WTC11 (cell line): ENCODE data around the gene RMI2. TPM values are rescaled to one million over a fixed set of nuclear protein-coding genes. Genes with fewer than 3 reads are reported as not detected.
A peak's percentile ranks its signal among the peaks of the same experiment; 100 is the strongest.

ENCODE experiments used
- ATAC-seq: fragments of 200-7000 bp; cut with Tn5 transposase; 2 replicates; pipeline ENCODE4 v1.10.0; 2021; ENCODE audit warnings: mild to moderate bottlenecking, moderate library complexity
- CTCF ChIA-PET: fragments of 300-600 bp; sonication (Branson Sonifier 250); formaldehyde crosslinking; loops from one replicate; lab custom pipeline; 2021; ENCODE audit warnings: antibody characterized with exemption; lab: Charles Lee
- POLR2A ChIA-PET: fragments of 350-600 bp; sonication (Branson Sonifier 250); formaldehyde crosslinking; loops from one replicate; lab custom pipeline; 2021; ENCODE audit warnings: antibody characterized with exemption; lab: Charles Lee
- DNase-seq: peaks from one replicate; pipeline ENCODE4 v3.0.0; 2021; ENCODE audit warnings: low spot score
- H3K27ac Mint-ChIP-seq: 2 replicates; pipeline ENCODE4 v1.8.0; 2021; ENCODE audit warnings: mixed read lengths
- H3K27me3 Mint-ChIP-seq: 2 replicates; pipeline ENCODE4 v1.8.0; 2021; ENCODE audit warnings: low read depth, mild to moderate bottlenecking, moderate library complexity, mixed read lengths
- H3K36me3 Mint-ChIP-seq: 2 replicates; pipeline ENCODE4 v1.8.0; 2021; ENCODE audit warnings: mixed read lengths
- H3K4me1 Mint-ChIP-seq: 2 replicates; pipeline ENCODE4 v1.8.0; 2022; ENCODE audit warnings: mixed read lengths
- H3K4me3 Mint-ChIP-seq: 2 replicates; pipeline ENCODE4 v1.8.0; 2021; ENCODE audit warnings: mild to moderate bottlenecking, moderate library complexity, mixed read lengths
- H3K9me3 Mint-ChIP-seq: 2 replicates; pipeline ENCODE4 v1.8.0; 2021; ENCODE audit warnings: mixed read lengths
- ARID4B ChIP-seq: sonication (generic); formaldehyde crosslinking; IDR thresholded peaks from 2 replicates; pipeline ENCODE4 v1.8.0; 2023; ENCODE audit warnings: missing genetic modification reagents, mild to moderate bottlenecking, borderline replicate concordance
- ELF4 ChIP-seq: sonication (generic); formaldehyde crosslinking; IDR thresholded peaks from 2 replicates; pipeline ENCODE4 v1.8.1; 2022; ENCODE audit warnings: low read depth, mild to moderate bottlenecking, moderate library complexity, missing genetic modification reagents
- ETV6 ChIP-seq: sonication (generic); formaldehyde crosslinking; IDR thresholded peaks from 2 replicates; pipeline ENCODE4 v1.8.1; 2022; ENCODE audit warnings: mild to moderate bottlenecking, missing genetic modification reagents
- FOXP1 ChIP-seq: sonication (generic); formaldehyde crosslinking; IDR thresholded peaks from 2 replicates; pipeline ENCODE4 v1.8.0; 2022; ENCODE audit warnings: missing genetic modification reagents, mild to moderate bottlenecking, moderate library complexity, borderline replicate concordance
- FOXP4 ChIP-seq: sonication (generic); formaldehyde crosslinking; IDR thresholded peaks from 2 replicates; pipeline ENCODE4 v1.8.0; 2022; ENCODE audit warnings: mild to moderate bottlenecking, missing genetic modification reagents
- JUN ChIP-seq: sonication (generic); formaldehyde crosslinking; IDR thresholded peaks from 2 replicates; pipeline ENCODE4 v1.8.0; 2023; ENCODE audit warnings: mild to moderate bottlenecking, missing genetic modification reagents
- NFE2L1 ChIP-seq: sonication (generic); formaldehyde crosslinking; IDR thresholded peaks from 2 replicates; pipeline ENCODE4 v1.8.1; 2023; ENCODE audit warnings: missing genetic modification reagents
- NR1H2 ChIP-seq: sonication (generic); formaldehyde crosslinking; IDR thresholded peaks from 2 replicates; pipeline ENCODE4 v1.9.0; 2021; ENCODE audit warnings: mild to moderate bottlenecking, moderate library complexity, missing genetic modification reagents
- TCF7 ChIP-seq: sonication (generic); formaldehyde crosslinking; IDR thresholded peaks from 2 replicates; pipeline ENCODE4 v1.8.0; 2022; ENCODE audit warnings: mild to moderate bottlenecking, low read depth, missing genetic modification reagents, moderate library complexity
- USF2 ChIP-seq: sonication (generic); formaldehyde crosslinking; IDR thresholded peaks from 2 replicates; pipeline ENCODE4 v1.8.1; 2023; ENCODE audit warnings: mild to moderate bottlenecking, missing genetic modification reagents, moderate library complexity
- ZNF263 ChIP-seq: sonication (generic); formaldehyde crosslinking; IDR thresholded peaks from 2 replicates; pipeline ENCODE4 v1.8.1; 2022; ENCODE audit warnings: low read depth, mild to moderate bottlenecking, moderate library complexity, missing genetic modification reagents
- ZNF396 ChIP-seq: fragments of 250-450 bp; sonication (Bioruptor Pico); IDR thresholded peaks from 2 replicates; pipeline ENCODE4 v1.8.0; 2021; ENCODE audit warnings: mild to moderate bottlenecking, moderate library complexity, borderline replicate concordance
- ZNF416 ChIP-seq: fragments of 250-450 bp; sonication (Bioruptor Pico); IDR thresholded peaks from 2 replicates; pipeline ENCODE4 v1.9.0; 2021; ENCODE audit warnings: mild to moderate bottlenecking, inconsistent platforms
- total RNA-seq: library from RNA; stranded (reverse); gene quantifications from 3 replicates; pipeline ENCODE4 v1.2.3, GENCODE V29; 2021
- TF ChIP-seq, protein P1 (sequence below): sonication (generic); formaldehyde crosslinking; IDR thresholded peaks from 2 replicates; pipeline ENCODE4 v1.8.0; 2022; ENCODE audit warnings: mild to moderate bottlenecking, missing genetic modification reagents
- TF ChIP-seq, protein P2 (sequence below): sonication (generic); formaldehyde crosslinking; IDR thresholded peaks from 2 replicates; pipeline ENCODE4 v1.8.1; 2023; ENCODE audit warnings: mild to moderate bottlenecking, missing genetic modification reagents
- TF ChIP-seq, protein P3 (sequence below): sonication (generic); formaldehyde crosslinking; IDR thresholded peaks from 2 replicates; pipeline ENCODE4 v1.8.0; 2022; ENCODE audit warnings: missing genetic modification reagents

Gene RMI2
- total RNA-seq, 1 experiment from 2014 or later: 79.0 TPM

GRCh38 chr16:11372073-11372828 is 27.0 kb downstream of the RMI2 start:
- TF ChIP-seq TCF7 (CRISPR knock-in tag) (no peak), JUN (CRISPR knock-in tag) (no peak), ZNF416 (CRISPR knock-in tag) (no peak), FOXP1 (CRISPR knock-in tag) (no peak), NR1H2 (CRISPR knock-in tag) (no peak), ARID4B (CRISPR knock-in tag) (no peak), ELF4 (no peak), FOXP4 (CRISPR knock-in tag) (no peak), ETV6 (CRISPR knock-in tag) (no peak), ZNF396 (CRISPR knock-in tag) (no peak), NFE2L1 (CRISPR knock-in tag) (no peak), USF2 (CRISPR knock-in tag) (no peak), ZNF263 (CRISPR knock-in tag) (no peak)
- TF ChIP-seq, protein P1, sequence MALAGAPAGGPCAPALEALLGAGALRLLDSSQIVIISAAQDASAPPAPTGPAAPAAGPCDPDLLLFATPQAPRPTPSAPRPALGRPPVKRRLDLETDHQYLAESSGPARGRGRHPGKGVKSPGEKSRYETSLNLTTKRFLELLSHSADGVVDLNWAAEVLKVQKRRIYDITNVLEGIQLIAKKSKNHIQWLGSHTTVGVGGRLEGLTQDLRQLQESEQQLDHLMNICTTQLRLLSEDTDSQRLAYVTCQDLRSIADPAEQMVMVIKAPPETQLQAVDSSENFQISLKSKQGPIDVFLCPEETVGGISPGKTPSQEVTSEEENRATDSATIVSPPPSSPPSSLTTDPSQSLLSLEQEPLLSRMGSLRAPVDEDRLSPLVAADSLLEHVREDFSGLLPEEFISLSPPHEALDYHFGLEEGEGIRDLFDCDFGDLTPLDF (CRISPR knock-in tag): no peak
- TF ChIP-seq, protein P2, sequence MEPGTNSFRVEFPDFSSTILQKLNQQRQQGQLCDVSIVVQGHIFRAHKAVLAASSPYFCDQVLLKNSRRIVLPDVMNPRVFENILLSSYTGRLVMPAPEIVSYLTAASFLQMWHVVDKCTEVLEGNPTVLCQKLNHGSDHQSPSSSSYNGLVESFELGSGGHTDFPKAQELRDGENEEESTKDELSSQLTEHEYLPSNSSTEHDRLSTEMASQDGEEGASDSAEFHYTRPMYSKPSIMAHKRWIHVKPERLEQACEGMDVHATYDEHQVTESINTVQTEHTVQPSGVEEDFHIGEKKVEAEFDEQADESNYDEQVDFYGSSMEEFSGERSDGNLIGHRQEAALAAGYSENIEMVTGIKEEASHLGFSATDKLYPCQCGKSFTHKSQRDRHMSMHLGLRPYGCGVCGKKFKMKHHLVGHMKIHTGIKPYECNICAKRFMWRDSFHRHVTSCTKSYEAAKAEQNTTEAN: no peak
- TF ChIP-seq, protein P3, sequence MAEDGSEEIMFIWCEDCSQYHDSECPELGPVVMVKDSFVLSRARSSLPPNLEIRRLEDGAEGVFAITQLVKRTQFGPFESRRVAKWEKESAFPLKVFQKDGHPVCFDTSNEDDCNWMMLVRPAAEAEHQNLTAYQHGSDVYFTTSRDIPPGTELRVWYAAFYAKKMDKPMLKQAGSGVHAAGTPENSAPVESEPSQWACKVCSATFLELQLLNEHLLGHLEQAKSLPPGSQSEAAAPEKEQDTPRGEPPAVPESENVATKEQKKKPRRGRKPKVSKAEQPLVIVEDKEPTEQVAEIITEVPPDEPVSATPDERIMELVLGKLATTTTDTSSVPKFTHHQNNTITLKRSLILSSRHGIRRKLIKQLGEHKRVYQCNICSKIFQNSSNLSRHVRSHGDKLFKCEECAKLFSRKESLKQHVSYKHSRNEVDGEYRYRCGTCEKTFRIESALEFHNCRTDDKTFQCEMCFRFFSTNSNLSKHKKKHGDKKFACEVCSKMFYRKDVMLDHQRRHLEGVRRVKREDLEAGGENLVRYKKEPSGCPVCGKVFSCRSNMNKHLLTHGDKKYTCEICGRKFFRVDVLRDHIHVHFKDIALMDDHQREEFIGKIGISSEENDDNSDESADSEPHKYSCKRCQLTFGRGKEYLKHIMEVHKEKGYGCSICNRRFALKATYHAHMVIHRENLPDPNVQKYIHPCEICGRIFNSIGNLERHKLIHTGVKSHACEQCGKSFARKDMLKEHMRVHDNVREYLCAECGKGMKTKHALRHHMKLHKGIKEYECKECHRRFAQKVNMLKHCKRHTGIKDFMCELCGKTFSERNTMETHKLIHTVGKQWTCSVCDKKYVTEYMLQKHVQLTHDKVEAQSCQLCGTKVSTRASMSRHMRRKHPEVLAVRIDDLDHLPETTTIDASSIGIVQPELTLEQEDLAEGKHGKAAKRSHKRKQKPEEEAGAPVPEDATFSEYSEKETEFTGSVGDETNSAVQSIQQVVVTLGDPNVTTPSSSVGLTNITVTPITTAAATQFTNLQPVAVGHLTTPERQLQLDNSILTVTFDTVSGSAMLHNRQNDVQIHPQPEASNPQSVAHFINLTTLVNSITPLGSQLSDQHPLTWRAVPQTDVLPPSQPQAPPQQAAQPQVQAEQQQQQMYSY: no peak
- TF ChIP-seq, all 79 proteins: peak for 0

More at GRCh38 chr16:11372073-11372828, 27.0 kb downstream of the RMI2 start:
- ATAC-seq (peak; percentile 22), DNase-seq (no peak)
- CTCF ChIA-PET: interaction anchor here (0.6 to 4.2 kb wide), 102 partner anchors 10 to 655 kb away, joined by 3 to 148 read pairs (median 4); partner anchors contain the start of genes DEXI, PRM2, PRM3 and RMI2
- no peak overlapping the region for H3K4me3 Mint-ChIP-seq
- peaks cover 18% of the 10 kb centered on the region for H3K4me1 Mint-ChIP-seq
- POLR2A ChIA-PET: interaction anchor here (1.3 to 2.2 kb wide), 2 partner anchors 15 to 117 kb away, joined by 3 to 18 read pairs; partner anchors contain the start of gene SOCS1
- H3K27me3 Mint-ChIP-seq: no peaks in the 10 kb centered on the region
- no peaks in the 10 kb centered on the region for H3K36me3 Mint-ChIP-seq
- H3K9me3 Mint-ChIP-seq: no peaks in the 10 kb centered on the region
- H3K27ac Mint-ChIP-seq: no peak overlapping the region
